D721Med (cell line): ENCODE data around the gene ARHGAP6.

Experiments
- DNase-seq: peaks from one replicate; pipeline ENCODE4 v3.0.0; 2011; ENCODE audit warnings: low spot score; ENCODE audit not compliant: insufficient read length
- FAIRE-seq: peaks from 2 replicates; lab custom pipeline; 2011; peaks lifted over from hg19 to GRCh38; lab: Jason Lieb, UNC
- CTCF ChIP-seq: IDR thresholded peaks from 2 replicates; pipeline ENCODE4 v1.5.1; 2012; ENCODE audit warnings: mild to moderate bottlenecking, control low read depth; ENCODE audit not compliant: insufficient read depth; ENCODE audit errors: missing control alignments

ARHGAP6 gene

GRCh38 chrX:11577603-11578002 lies 88.1 kb downstream of the ARHGAP6 start:
- FAIRE-seq (no peak), DNase-seq (no peak)
- no peak for TF ChIP-seq CTCF

GRCh38 chrX:11575332-11575731 lies 90.4 kb downstream of the ARHGAP6 start:
- DNase-seq = no peak
- TF ChIP-seq CTCF = no peak

GRCh38 chrX:11567528-11568220 lies 98.0 kb downstream of the ARHGAP6 start:
- FAIRE-seq = no peak
- no peak for DNase-seq
- no peak for TF ChIP-seq CTCF

More at GRCh38 chrX:11575332-11575731, 90.4 kb downstream of the ARHGAP6 start:
- no peak for FAIRE-seq

GRCh38 chrX:11566789-11567188 lies 98.9 kb downstream of the ARHGAP6 start:
- TF ChIP-seq CTCF = no peak
- FAIRE-seq = no peak
- DNase-seq = no peak

GRCh38 chrX:11566173-11566572 lies 99.5 kb downstream of the ARHGAP6 start:
- FAIRE-seq = no peak

GRCh38 chrX:11564546-11564945 lies 101.2 kb downstream of the ARHGAP6 start:
- no peak for TF ChIP-seq CTCF
- FAIRE-seq (no peak), DNase-seq (no peak)

More at GRCh38 chrX:11566173-11566572, 99.5 kb downstream of the ARHGAP6 start:
- no peak for DNase-seq
- TF ChIP-seq CTCF = no peak

GRCh38 chrX:11562570-11562969 lies 103.2 kb downstream of the ARHGAP6 start:
- FAIRE-seq (no peak), DNase-seq (no peak)
- TF ChIP-seq CTCF = no peak
